Pancreas (tissue), 10 donors: ENCODE data around the gene INVS. TPM values are rescaled to one million over a fixed set of nuclear protein-coding genes. Genes with fewer than 3 reads are reported as not detected.

Source experiments
- ATAC-seq, 4 donors: fragments of 200-7000 bp; cut with Tn5 transposase; one replicate each; pipeline versions ENCODE4 v1.8.0 to v1.9.1; 2020; ENCODE audit warnings: mild to moderate bottlenecking in 4 of 4, moderate library complexity in 4 of 4
- DNase-seq, 6 donors: peaks; one replicate each; pipeline ENCODE4 v3.0.0-alpha.2; 2020
- FAIRE-seq: peaks from 2 replicates; lab custom pipeline; 2012; peaks lifted over from hg19 to GRCh38; lab: Jason Lieb, UNC
- H3K27ac ChIP-seq, 4 donors: fragments of 200-600 bp; sonication (generic); 1 replicate in 3 of 4; 2 replicates in 1 of 4; pipeline versions ENCODE4 v1.5.0 to v1.8.0; 2020
- H3K27me3 ChIP-seq, 4 donors: fragments of 200-600 bp; one replicate each; pipeline ENCODE4 v1.8.0; 2021
- H3K36me3 ChIP-seq, 3 donors: fragments of 200-600 bp; sonication (generic) in 1 of 3; one replicate each; pipeline versions ENCODE4 v1.5.0 to v1.8.0; 2020 to 2021
- H3K4me1 ChIP-seq, 3 donors: fragments of 200-600 bp; one replicate each; pipeline ENCODE4 v1.8.0; 2021
- H3K4me3 ChIP-seq, 4 donors: fragments of 200-600 bp; sonication (generic) in 2 of 4; one replicate each; pipeline versions ENCODE4 v1.5.0 to v1.8.0; 2020 to 2021
- H3K9me3 ChIP-seq, 4 donors: fragments of 200-600 bp; one replicate each; pipeline ENCODE4 v1.8.0; 2021
- CTCF ChIP-seq, 4 donors: fragments of 200-600 bp; sonication (generic) in 3 of 4; IDR thresholded peaks; one replicate each; pipeline versions ENCODE4 v1.5.0 to v1.8.0; 2021; ENCODE audit warnings: antibody characterized with exemption in 4 of 4
- WGBS, 2 donors: extraction: QIAGEN DNeasy Blood & Tissue Kit; methylation state at CpG; one replicate each; pipeline ENCODE4 v1.1.7; 2013; 5-methylcytosine and 5-hydroxymethylcytosine counted together
- intact Hi-C, 3 donors: fragments of 100-400 bp; cut with DNase I; formaldehyde crosslinking; loops; one replicate each; pipeline versions ENCODE4 v1.11.1 to v1.14.2; 2022
- polyA plus RNA-seq, 2 donors: library from polyadenylated mRNA; stranded (reverse); fragments of 200-250 nt; gene quantifications; one replicate each; pipeline ENCODE4 v1.2.3, GENCODE V29; 2013
- total RNA-seq, 6 donors: library from RNA; stranded (reverse); fragmentation: NEBNext Ultra II Directional in 4 of 6; extraction: Animal tissue kit (Norgen Biotek cat#: 25700) in 4 of 6; gene quantifications; one replicate each; pipeline versions ENCODE4 v1.2.1 to v1.2.4, GENCODE V29; 2021 to 2023
- donor health status: healthy with polysubstance abuse.
- donor health status: DM: no; HTN: no; CAD: no; lungs with moderate emphysema.
- donor health status: DM: no; HTN: no; CAD: no.
- donor health status: control.
- donor health status: control.
- donor health status: Bipolar disorder and iron deficiency.
- donor health status: DM: yes; HTN: yes; CAD: no.
- donor health status: DM: no; HTN: no; CAD: no.
- donor health status: DM: no; HTN: no; CAD: no.
- donor health status: DM: yes; HTN: yes; CAD: no.

The INVS gene
- total and polyA plus RNA-seq, 8 donors: 3.1 to 15.0 (median 6.0) TPM

DNA sequence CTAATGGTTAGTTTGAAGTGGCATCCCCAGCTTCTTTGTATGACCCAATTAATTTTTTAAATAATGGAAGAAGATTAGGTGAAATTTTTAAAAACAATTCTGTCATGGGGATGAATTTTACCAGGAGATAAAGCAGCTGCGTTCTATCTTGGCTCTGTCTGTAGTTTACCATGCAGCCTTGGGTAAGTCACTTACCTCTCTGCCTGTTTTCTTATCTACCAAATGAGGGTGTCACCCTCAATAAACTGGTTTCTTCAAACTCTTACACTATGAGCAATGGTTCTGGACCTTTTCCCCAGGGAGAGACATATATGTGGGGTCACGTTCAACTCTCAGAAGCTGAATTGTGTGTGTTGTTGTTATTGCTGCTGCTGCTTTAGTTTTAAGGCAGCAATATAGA is 182.0 kb downstream of the INVS start:
- intact Hi-C loops: no loop called here
- H3K9me3 ChIP-seq: no peaks in the 10 kb centered on the region

GRCh38 chr9:100281676-100282387 is 182.8 kb downstream of the INVS start:
- Histone ChIP-seq H3K4me3 (no peak overlapping the region), H3K27me3 (no peaks in the 10 kb centered on the region), H3K36me3 (peaks cover 0 to 14% (median 6%) of the 10 kb centered on the region in 3 donors), H3K27ac (no peak overlapping the region), H3K9me3 (no peaks in the 10 kb centered on the region), H3K4me1 (no peaks in the 10 kb centered on the region)
- DNase-seq: no peak
- WGBS, 2 donors: 89% methylated on average over 7 of the region's 7 CpGs
- no peak for TF ChIP-seq CTCF (IDR thresholded peaks at IDR 0.05)
- intact Hi-C loops: no loop called here
- no peak for FAIRE-seq
- ATAC-seq: no peak

More for the DNA sequence above, 182.0 kb downstream of the INVS start:
- ATAC-seq: no peak
- Histone ChIP-seq H3K27me3 (no peaks in the 10 kb centered on the region), H3K36me3 (peaks cover 0 to 9% (median 6%) of the 10 kb centered on the region in 3 donors), H3K27ac (no peak overlapping the region), H3K4me1 (no peaks in the 10 kb centered on the region), H3K4me3 (no peak overlapping the region)
- TF ChIP-seq CTCF (IDR thresholded peaks at IDR 0.05): no peak
- no peak for DNase-seq
- WGBS, 2 donors: 91 to 95% methylated on average over 2 of the region's 2 CpGs
- no peak for FAIRE-seq

DNA sequence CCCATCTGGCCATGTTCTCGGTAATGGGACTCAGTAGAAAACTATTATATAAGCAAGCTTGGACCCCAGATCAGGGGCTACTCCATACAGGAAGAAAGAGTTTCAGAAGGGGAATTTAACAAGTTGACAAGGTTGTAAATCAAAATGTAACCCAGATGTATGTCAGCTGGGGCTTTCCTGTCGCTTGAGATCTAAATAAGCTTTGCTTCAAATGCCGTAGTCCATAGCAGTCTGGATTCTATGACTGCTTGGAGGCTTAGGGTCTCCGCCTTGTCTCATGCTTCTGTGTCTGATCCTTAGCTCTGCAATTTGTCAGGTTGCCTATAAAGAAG is 183.3 kb downstream of the INVS start:
- H3K27ac ChIP-seq: no peak overlapping the region
- no peaks in the 10 kb centered on the region for H3K4me1 ChIP-seq
- peaks cover 0 to 19% (median 6%) of the 10 kb centered on the region in 3 donors for H3K36me3 ChIP-seq
- H3K9me3 ChIP-seq: no peaks in the 10 kb centered on the region
- no peak for DNase-seq
- no peak overlapping the region for H3K4me3 ChIP-seq
- ATAC-seq: no peak
- H3K27me3 ChIP-seq: no peaks in the 10 kb centered on the region
- no peak for TF ChIP-seq CTCF (IDR thresholded peaks at IDR 0.05)
- no peak for FAIRE-seq
- intact Hi-C loops: no loop called here
- 96 to 98% methylated on average over 4 of the region's 4 CpGs for WGBS, 2 donors

DNA sequence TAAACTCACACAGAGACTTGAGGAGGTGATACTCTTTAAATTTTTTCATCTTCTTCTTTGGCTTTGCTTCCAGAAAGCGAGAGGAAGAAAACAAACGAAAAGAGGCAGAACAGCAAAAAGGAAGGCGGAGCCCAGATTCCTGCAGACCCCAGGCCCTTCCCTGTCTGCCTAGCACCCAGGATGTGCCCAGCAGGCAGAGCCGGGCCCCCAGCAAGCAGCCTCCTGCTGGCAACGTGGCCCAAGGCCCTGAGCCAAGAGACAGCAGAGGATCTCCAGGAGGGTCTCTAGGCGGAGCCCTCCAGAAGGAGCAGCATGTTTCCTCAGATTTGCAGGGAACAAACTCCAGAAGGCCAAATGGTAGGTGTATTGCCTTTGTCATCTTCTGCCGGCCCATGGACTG is 185.2 kb downstream of the INVS start:
- Histone ChIP-seq H3K27ac (no peak overlapping the region), H3K9me3 (no peaks in the 10 kb centered on the region), H3K4me1 (no peaks in the 10 kb centered on the region), H3K4me3 (no peak overlapping the region), H3K36me3 (peaks cover 0 to 19% (median 6%) of the 10 kb centered on the region in 3 donors), H3K27me3 (no peaks in the 10 kb centered on the region)
- DNase-seq: peak in 1 of 6 donors; percentile 27
- no peak for FAIRE-seq
- WGBS, 2 donors: 76 to 91% methylated on average over 7 of the region's 7 CpGs
- no peak for ATAC-seq
- no peak for TF ChIP-seq CTCF (IDR thresholded peaks at IDR 0.05)
- intact Hi-C loops: no loop called here

DNA sequence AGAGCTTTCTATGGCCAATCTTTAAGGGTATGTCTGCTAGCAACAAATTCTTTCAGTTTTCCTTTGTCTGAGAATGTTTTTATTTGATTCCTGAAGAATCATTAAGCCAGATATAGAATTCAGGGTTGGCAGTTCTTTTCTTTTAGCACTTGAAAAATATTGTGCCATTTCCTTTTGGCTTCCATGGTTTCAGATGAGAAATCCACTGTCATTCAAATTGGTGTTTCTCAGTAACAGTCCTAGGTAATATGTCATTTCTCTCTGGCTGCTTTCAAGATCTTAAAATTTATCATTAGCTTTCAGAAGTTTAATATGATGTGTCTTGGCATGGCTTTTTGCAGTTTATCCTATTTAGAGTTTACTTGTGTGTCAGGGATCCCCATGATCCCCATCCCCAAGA is 186.0 kb downstream of the INVS start:
- intact Hi-C loops: no loop called here
- Histone ChIP-seq H3K4me1 (no peaks in the 10 kb centered on the region), H3K9me3 (no peaks in the 10 kb centered on the region), H3K4me3 (no peak overlapping the region), H3K27me3 (no peaks in the 10 kb centered on the region), H3K36me3 (peaks cover 0 to 19% (median 6%) of the 10 kb centered on the region in 3 donors), H3K27ac (no peak overlapping the region)
- no peak for TF ChIP-seq CTCF (IDR thresholded peaks at IDR 0.05)
- FAIRE-seq: no peak
- ATAC-seq: no peak
- no peak for DNase-seq
